ENCODE measurements around the gene PCDHB12.
"Not testable (repeated sequence)": the region's sequence is repeated elsewhere in the genome, so short reads cannot be mapped to it uniquely, and the experiment has no call there.

Gene PCDHB12

GRCh38 chr5:141234109-141234667 is 25.7 kb downstream of the PCDHB12 start:
- no peak for DNase-seq (ENCODE audit: low read depth in 1 of 2, low spot score in 1 of 2)
- H3K4me3 ChIP-seq (replicated peaks; ENCODE audit: insufficient read depth, low read length): no peak overlapping the region
- no peak for TF ChIP-seq REST (IDR thresholded peaks at IDR 0.05; ENCODE audit: insufficient replicate concordance, low read depth)
- no peak for TF ChIP-seq GABPA (IDR thresholded peaks at IDR 0.05; ENCODE audit: low read depth)
- no peak for TF ChIP-seq SPI1 (IDR thresholded peaks at IDR 0.05; ENCODE audit: borderline replicate concordance, low read depth)
- no peak for TF ChIP-seq CTCF (IDR thresholded peaks at IDR 0.05; ENCODE audit: insufficient read depth, low read length)
- no peak for TF ChIP-seq POLR2AphosphoS5 (IDR thresholded peaks at IDR 0.05; ENCODE audit: low read depth)

GRCh38 chr5:141235922-141236321 is 27.4 kb downstream of the PCDHB12 start:
- H3K27me3 ChIP-seq (ENCODE audit: insufficient read depth, poor library complexity, severe bottlenecking); H3K4me3 ChIP-seq (replicated peaks; ENCODE audit: insufficient read depth, low read length); H3K27ac ChIP-seq (replicated peaks): not testable (repeated sequence)

More at GRCh38 chr5:141234109-141234667, 25.7 kb downstream of the PCDHB12 start:
- Histone ChIP-seq H3K27ac (replicated peaks) (no peak overlapping the region), H3K27me3 (ENCODE audit: insufficient read depth, poor library complexity, severe bottlenecking) (no peaks in the 10 kb centered on the region)

GRCh38 chr5:141236516-141237313 is 28.2 kb downstream of the PCDHB12 start:
- TF ChIP-seq POLR2AphosphoS5 (IDR thresholded peaks at IDR 0.05; ENCODE audit: low read depth): no peak
- no peak for TF ChIP-seq REST (IDR thresholded peaks at IDR 0.05; ENCODE audit: insufficient replicate concordance, low read depth)
- no peak for TF ChIP-seq SPI1 (IDR thresholded peaks at IDR 0.05; ENCODE audit: borderline replicate concordance, low read depth)
- TF ChIP-seq CTCF (IDR thresholded peaks at IDR 0.05; ENCODE audit: insufficient read depth, low read length): no peak
- TF ChIP-seq GABPA (IDR thresholded peaks at IDR 0.05; ENCODE audit: low read depth): no peak
- no peak overlapping the region for H3K4me3 ChIP-seq (replicated peaks; ENCODE audit: insufficient read depth, low read length)
- no peaks in the 10 kb centered on the region for H3K27me3 ChIP-seq (ENCODE audit: insufficient read depth, poor library complexity, severe bottlenecking)
- no peak for DNase-seq (ENCODE audit: low read depth in 1 of 2, low spot score in 1 of 2)
- no peak overlapping the region for H3K27ac ChIP-seq (replicated peaks)

More at GRCh38 chr5:141235922-141236321, 27.4 kb downstream of the PCDHB12 start:
- not testable (repeated sequence) for DNase-seq (ENCODE audit: low read depth in 1 of 2, low spot score in 1 of 2)

GRCh38 chr5:141241496-141241895 is 33.0 kb downstream of the PCDHB12 start:
- TF ChIP-seq REST (IDR thresholded peaks at IDR 0.05; ENCODE audit: insufficient replicate concordance, low read depth) (no peak), POLR2AphosphoS5 (IDR thresholded peaks at IDR 0.05; ENCODE audit: low read depth) (no peak), GABPA (IDR thresholded peaks at IDR 0.05; ENCODE audit: low read depth) (no peak), SPI1 (IDR thresholded peaks at IDR 0.05; ENCODE audit: borderline replicate concordance, low read depth) (no peak), CTCF (IDR thresholded peaks at IDR 0.05; ENCODE audit: insufficient read depth, low read length) (no peak)
- H3K27ac ChIP-seq (replicated peaks): no peak overlapping the region
- H3K4me3 ChIP-seq (replicated peaks; ENCODE audit: insufficient read depth, low read length): no peak overlapping the region
- H3K27me3 ChIP-seq (ENCODE audit: insufficient read depth, poor library complexity, severe bottlenecking): no peaks in the 10 kb centered on the region
- no peak for DNase-seq (ENCODE audit: low read depth in 1 of 2, low spot score in 1 of 2)

All from HL-60 (cell line).